Endothelial cell of umbilical vein (primary cell): ENCODE results near the gene ZNF124.
"Not testable (repeated sequence)": the region's sequence is repeated elsewhere in the genome, so short reads cannot be mapped to it uniquely, and the experiment has no call there.

Experiments
- EZH2 ChIP-seq: IDR thresholded peaks from 2 replicates; pipeline ENCODE4 v1.6.1; 2012; ENCODE audit warnings: borderline replicate concordance, low read depth, mild to moderate bottlenecking, moderate library complexity, low read length, inconsistent platforms; ENCODE audit not compliant: severe bottlenecking
- JUN ChIP-seq: IDR thresholded peaks from 2 replicates; pipeline ENCODE4 v1.6.1; 2011; ENCODE audit warnings: borderline replicate concordance, low read depth; ENCODE audit not compliant: insufficient read length, insufficient read depth
- POLR2A ChIP-seq: IDR thresholded peaks from 2 replicates; pipeline ENCODE4 v1.6.1; 2012; ENCODE audit warnings: low read depth, mild to moderate bottlenecking, control low read depth, low read length
- POLR2AphosphoS5 ChIP-seq: IDR thresholded peaks from 2 replicates; pipeline ENCODE4 v1.6.1; 2012; ENCODE audit warnings: low read depth, mild to moderate bottlenecking, control low read depth, low read length, moderate library complexity; ENCODE audit not compliant: insufficient read depth
- TF ChIP-seq, protein P1 (sequence below), 2 donors: IDR thresholded peaks; 1 replicate in 1 of 2; 2 replicates in 1 of 2; pipeline ENCODE4 v1.5.1; 2011; ENCODE audit warnings: low read length in 2 of 2, mild to moderate bottlenecking in 2 of 2, moderate library complexity in 2 of 2, control low read depth in 1 of 2, inconsistent platforms in 1 of 2, low read depth in 1 of 2; ENCODE audit not compliant: insufficient read depth in 1 of 2; ENCODE audit errors: extremely low read depth in 1 of 2
- TF ChIP-seq, protein P2 (sequence below): IDR thresholded peaks from 2 replicates; pipeline ENCODE4 v1.6.1; 2011; ENCODE audit not compliant: insufficient read depth, insufficient read length

DNA sequence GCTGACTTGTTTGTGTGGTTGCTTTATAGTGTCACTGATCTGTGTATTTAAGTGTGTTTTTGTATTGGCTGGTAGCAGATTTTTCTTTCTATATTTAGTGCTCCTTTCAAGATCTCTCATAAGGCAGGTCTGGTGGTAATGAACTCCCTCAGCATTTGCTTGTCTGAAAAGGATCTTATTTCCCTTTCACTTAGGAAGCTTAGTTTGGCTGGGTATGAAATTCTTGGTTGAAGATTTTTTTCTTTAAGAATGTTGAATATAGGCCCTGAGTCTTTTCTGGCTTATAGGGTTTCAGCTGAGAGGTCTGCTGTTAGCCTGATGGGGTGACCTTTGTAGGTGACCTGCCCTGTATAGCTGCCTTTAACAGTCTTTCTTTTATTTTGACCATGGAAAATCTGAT lies 32.3 kb downstream of the ZNF124 start:
- not testable (repeated sequence) for TF ChIP-seq POLR2A, EZH2, POLR2AphosphoS5, JUN
- TF ChIP-seq, protein P1, sequence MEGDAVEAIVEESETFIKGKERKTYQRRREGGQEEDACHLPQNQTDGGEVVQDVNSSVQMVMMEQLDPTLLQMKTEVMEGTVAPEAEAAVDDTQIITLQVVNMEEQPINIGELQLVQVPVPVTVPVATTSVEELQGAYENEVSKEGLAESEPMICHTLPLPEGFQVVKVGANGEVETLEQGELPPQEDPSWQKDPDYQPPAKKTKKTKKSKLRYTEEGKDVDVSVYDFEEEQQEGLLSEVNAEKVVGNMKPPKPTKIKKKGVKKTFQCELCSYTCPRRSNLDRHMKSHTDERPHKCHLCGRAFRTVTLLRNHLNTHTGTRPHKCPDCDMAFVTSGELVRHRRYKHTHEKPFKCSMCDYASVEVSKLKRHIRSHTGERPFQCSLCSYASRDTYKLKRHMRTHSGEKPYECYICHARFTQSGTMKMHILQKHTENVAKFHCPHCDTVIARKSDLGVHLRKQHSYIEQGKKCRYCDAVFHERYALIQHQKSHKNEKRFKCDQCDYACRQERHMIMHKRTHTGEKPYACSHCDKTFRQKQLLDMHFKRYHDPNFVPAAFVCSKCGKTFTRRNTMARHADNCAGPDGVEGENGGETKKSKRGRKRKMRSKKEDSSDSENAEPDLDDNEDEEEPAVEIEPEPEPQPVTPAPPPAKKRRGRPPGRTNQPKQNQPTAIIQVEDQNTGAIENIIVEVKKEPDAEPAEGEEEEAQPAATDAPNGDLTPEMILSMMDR (IDR thresholded peaks at IDR 0.05; ENCODE audit: extremely low read depth in 1 of 2, insufficient read depth in 1 of 2, low read depth in 1 of 2, low read length in 2 of 2): not testable (repeated sequence)
- TF ChIP-seq, protein P2, sequence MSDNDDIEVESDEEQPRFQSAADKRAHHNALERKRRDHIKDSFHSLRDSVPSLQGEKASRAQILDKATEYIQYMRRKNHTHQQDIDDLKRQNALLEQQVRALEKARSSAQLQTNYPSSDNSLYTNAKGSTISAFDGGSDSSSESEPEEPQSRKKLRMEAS: not testable (repeated sequence)
